CD14-positive monocyte (primary cell): ENCODE data around the gene DNAJC5. TPM values are rescaled to one million over a fixed set of nuclear protein-coding genes. Genes with fewer than 3 reads are reported as not detected.

Experiments used
- DNase-seq, 3 donors: peaks; one replicate each; pipeline ENCODE4 v3.0.0-alpha.2; 2011 to 2022
- H2AFZ ChIP-seq: 2 replicates; pipeline ENCODE4 v1.6.0; 2012; ENCODE audit warnings: mild to moderate bottlenecking, low read depth, low read length, inconsistent platforms; ENCODE audit not compliant: insufficient read depth, poor library complexity, severe bottlenecking
- H3K27ac ChIP-seq, 2 donors: 1 replicate in 1 of 2; 2 replicates in 1 of 2; pipeline ENCODE4 v1.5.1; 2012 to 2013; ENCODE audit warnings: low read length in 2 of 2, control low read depth in 1 of 2, inconsistent platforms in 1 of 2, low read depth in 1 of 2, mild to moderate bottlenecking in 1 of 2
- H3K27me3 ChIP-seq, 2 donors: one replicate each; pipeline versions ENCODE4 v1.6.0 to v1.6.1; 2011 to 2013; ENCODE audit warnings: low read length in 2 of 2; ENCODE audit not compliant: control insufficient read depth in 2 of 2, insufficient read depth in 2 of 2
- H3K36me3 ChIP-seq, 2 donors: replicated peaks in 1 of 2; 1 replicate in 1 of 2; 2 replicates in 1 of 2; pipeline versions ENCODE4 v1.5.1 to v1.6.1; 2012 to 2013; ENCODE audit warnings: low read length in 2 of 2, control low read depth in 1 of 2, inconsistent platforms in 1 of 2, mild to moderate bottlenecking in 1 of 2; ENCODE audit not compliant: insufficient read depth in 2 of 2, control insufficient read depth in 1 of 2
- H3K4me1 ChIP-seq, 2 donors: 1 replicate in 1 of 2; 2 replicates in 1 of 2; pipeline versions ENCODE4 v1.5.1 to v1.6.1; 2012 to 2013; ENCODE audit warnings: low read length in 2 of 2, control low read depth in 1 of 2, inconsistent platforms in 1 of 2, mild to moderate bottlenecking in 1 of 2, moderate library complexity in 1 of 2; ENCODE audit not compliant: insufficient read depth in 2 of 2, control insufficient read depth in 1 of 2
- H3K4me2 ChIP-seq: replicated peaks from 2 replicates; pipeline ENCODE3; 2012; ENCODE audit warnings: low read length, moderate library complexity, mild to moderate bottlenecking; ENCODE audit not compliant: poor library complexity, severe bottlenecking; ENCODE audit errors: extremely low read depth
- H3K4me3 ChIP-seq, 3 experiments: fragments of 200-600 bp in 1 of 3; sonication (generic) in 1 of 3; replicated peaks in 1 of 3; 1 replicate in 2 of 3; 2 replicates in 1 of 3; pipeline ENCODE4 v1.5.1; 2011 to 2013; ENCODE audit warnings: low read length in 3 of 3, mild to moderate bottlenecking in 3 of 3, control low read depth in 2 of 3, low read depth in 2 of 3, inconsistent platforms in 1 of 3, moderate library complexity in 1 of 3
- H3K79me2 ChIP-seq: 2 replicates; pipeline ENCODE4 v1.6.0; 2012; ENCODE audit warnings: mild to moderate bottlenecking, control low read depth, inconsistent platforms, low read length, moderate library complexity; ENCODE audit not compliant: insufficient read depth
- H3K9ac ChIP-seq: 2 replicates; pipeline ENCODE4 v1.6.0; 2017; ENCODE audit warnings: low read length, mild to moderate bottlenecking; ENCODE audit not compliant: insufficient read depth, poor library complexity, severe bottlenecking
- H3K9me3 ChIP-seq, 2 donors: replicated peaks in 1 of 2; 1 replicate in 1 of 2; 2 replicates in 1 of 2; pipeline versions ENCODE4 v1.5.1 to v1.6.1; 2012 to 2013; ENCODE audit warnings: low read length in 2 of 2, control low read depth in 1 of 2; ENCODE audit not compliant: control insufficient read depth in 1 of 2, insufficient read depth in 1 of 2
- H4K20me1 ChIP-seq: 2 replicates; pipeline ENCODE4 v1.6.0; 2012; ENCODE audit warnings: mild to moderate bottlenecking, low read length, control low read depth, moderate library complexity; ENCODE audit not compliant: insufficient read depth
- H3K27ac Mint-ChIP-seq, 7 donors: one replicate each; pipeline ENCODE4 v1.8.0; 2020; ENCODE audit warnings: mild to moderate bottlenecking in 7 of 7, mixed read lengths in 7 of 7, moderate library complexity in 6 of 7, inconsistent platforms in 2 of 7
- H3K27me3 Mint-ChIP-seq, 3 donors: one replicate each; pipeline ENCODE4 v1.8.0; 2021 to 2022; ENCODE audit warnings: low read depth in 3 of 3, mild to moderate bottlenecking in 3 of 3, mixed read lengths in 3 of 3, moderate library complexity in 3 of 3, inconsistent platforms in 1 of 3
- H3K36me3 Mint-ChIP-seq, 2 donors: one replicate each; pipeline ENCODE4 v1.8.0; 2020; ENCODE audit warnings: mixed read lengths in 2 of 2, inconsistent platforms in 1 of 2, mild to moderate bottlenecking in 1 of 2
- H3K4me1 Mint-ChIP-seq: one replicate; pipeline ENCODE4 v1.8.0; 2020; ENCODE audit warnings: mild to moderate bottlenecking, mixed read lengths
- H3K4me3 Mint-ChIP-seq, 2 donors: one replicate each; pipeline ENCODE4 v1.8.0; 2020; ENCODE audit warnings: mild to moderate bottlenecking in 2 of 2, mixed read lengths in 2 of 2, moderate library complexity in 1 of 2
- H3K9me3 Mint-ChIP-seq, 7 donors: one replicate each; pipeline ENCODE4 v1.8.0; 2020 to 2022; ENCODE audit warnings: mixed read lengths in 7 of 7, mild to moderate bottlenecking in 6 of 7, moderate library complexity in 6 of 7, inconsistent platforms in 2 of 7
- WGBS: methylation state at CpG from one replicate; pipeline ENCODE4 v1.1.5; 2013; ENCODE audit warnings: missing lambda C conversion rate; ENCODE audit not compliant: insufficient coverage; 5-methylcytosine and 5-hydroxymethylcytosine counted together
- intact Hi-C, 2 donors: fragments of 100-400 bp; cut with micrococcal nuclease; formaldehyde crosslinking; loops; one replicate each; pipeline versions ENCODE4 v1.15.0 to v1.15.1; 2023
- polyA plus RNA-seq, 3 donors: library from polyadenylated mRNA; depleted of rRNA in 1 of 3; unstranded in 2 of 3; stranded (reverse) in 1 of 3; fragments of 300-500 nt in 2 of 3; fragments of >200 nt in 1 of 3; fragmentation: Illumina TruSeq in 2 of 3; gene quantifications; 1 replicate in 2 of 3; 2 replicates in 1 of 3; pipeline ENCODE4 v1.2.3, GENCODE V29; 2012 to 2021
- TF ChIP-seq, protein P1 (sequence below): fragments of 200-600 bp; IDR thresholded peaks from one replicate; pipeline ENCODE4 v1.8.0; 2022; ENCODE audit warnings: antibody characterized with exemption, mild to moderate bottlenecking

DNAJC5 gene
- polyA plus RNA-seq, 3 donors: 5.9 to 44.4 (median 7.4) TPM

DNA sequence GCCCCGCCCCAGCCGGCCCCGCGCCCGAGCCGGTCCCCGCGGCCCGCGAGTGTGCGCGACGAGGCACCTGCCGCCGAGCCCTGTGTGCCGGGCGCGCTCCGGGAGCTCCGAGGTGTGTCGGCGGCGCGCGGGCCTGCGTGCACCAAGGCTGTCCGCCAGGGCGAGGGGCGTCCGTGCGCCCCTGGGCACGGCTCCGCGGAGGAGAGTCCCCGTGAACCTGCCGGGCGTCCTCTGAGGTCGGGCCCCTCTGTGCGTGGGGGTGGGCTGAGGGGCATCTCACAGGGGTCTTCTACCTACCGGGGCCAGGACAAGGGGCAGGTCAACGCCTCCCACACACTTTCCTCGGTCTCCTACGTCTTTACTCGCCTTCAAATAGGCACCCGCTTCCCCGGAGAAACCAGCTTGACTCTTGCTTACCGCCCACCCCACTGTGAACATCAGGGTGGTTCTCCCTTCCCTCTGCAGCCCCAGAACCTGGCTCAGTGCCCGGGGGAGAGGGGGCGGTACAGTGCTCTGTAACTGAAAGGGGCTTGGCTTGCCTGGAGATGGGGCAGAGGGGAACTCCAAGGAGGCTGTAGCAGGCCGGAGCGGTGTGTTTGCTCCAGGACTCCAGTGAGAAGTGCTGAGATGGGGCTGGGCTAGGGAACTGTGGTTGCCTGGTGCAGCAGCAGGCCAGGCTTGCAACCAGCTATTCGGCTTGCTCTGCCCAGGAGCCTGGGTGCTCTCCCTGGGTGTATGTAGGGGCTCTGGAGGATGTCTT lies 84.8 kb downstream of the DNAJC5 start, which contains the start of gene SAMD10:
SAMD10 (minus strand) TSS at position 86 of the 760 bp plus-strand sequence. CDS start 175 bp downstream, outside the sequence.
- H3K4me1 ChIP-seq: peaks cover 32 to 48% of the 10 kb centered on the region in 2 donors
- Mint-ChIP-seq H3K36me3 (peaks cover 22% of the 10 kb centered on the region in 2 donors), H3K4me1 (peaks cover 40% of the 10 kb centered on the region), H3K27me3 (peaks cover 4 to 11% (median 10%) of the 10 kb centered on the region in 3 donors), H3K4me3 (peak within 1 kb of the TSS; percentile 83 to 92), H3K27ac (peak within 1 kb of the TSS; percentile 40 to 95 (median 90)), H3K9me3 (peaks cover 0 to 2% (median 0%) of the 10 kb centered on the region in 7 donors)
- H4K20me1 ChIP-seq: no peaks in the 10 kb centered on the region
- H3K9ac ChIP-seq: peak within 1 kb of the TSS; percentile 75
- intact Hi-C loops: loop anchor here (1.0 to 10.0 kb wide), 6 partner anchors 23 to 1835 kb away; partner anchors contain the start of genes TCEA2 (in 2 of the 2), PSMA7 (in 1 of the 2), PTK6 (in 1 of the 2) and SS18L1 (in 1 of the 2)
- no peaks in the 10 kb centered on the region for H3K9me3 ChIP-seq
- H3K36me3 ChIP-seq: peaks cover 15 to 24% of the 10 kb centered on the region in 2 donors
- TF ChIP-seq, protein P1, sequence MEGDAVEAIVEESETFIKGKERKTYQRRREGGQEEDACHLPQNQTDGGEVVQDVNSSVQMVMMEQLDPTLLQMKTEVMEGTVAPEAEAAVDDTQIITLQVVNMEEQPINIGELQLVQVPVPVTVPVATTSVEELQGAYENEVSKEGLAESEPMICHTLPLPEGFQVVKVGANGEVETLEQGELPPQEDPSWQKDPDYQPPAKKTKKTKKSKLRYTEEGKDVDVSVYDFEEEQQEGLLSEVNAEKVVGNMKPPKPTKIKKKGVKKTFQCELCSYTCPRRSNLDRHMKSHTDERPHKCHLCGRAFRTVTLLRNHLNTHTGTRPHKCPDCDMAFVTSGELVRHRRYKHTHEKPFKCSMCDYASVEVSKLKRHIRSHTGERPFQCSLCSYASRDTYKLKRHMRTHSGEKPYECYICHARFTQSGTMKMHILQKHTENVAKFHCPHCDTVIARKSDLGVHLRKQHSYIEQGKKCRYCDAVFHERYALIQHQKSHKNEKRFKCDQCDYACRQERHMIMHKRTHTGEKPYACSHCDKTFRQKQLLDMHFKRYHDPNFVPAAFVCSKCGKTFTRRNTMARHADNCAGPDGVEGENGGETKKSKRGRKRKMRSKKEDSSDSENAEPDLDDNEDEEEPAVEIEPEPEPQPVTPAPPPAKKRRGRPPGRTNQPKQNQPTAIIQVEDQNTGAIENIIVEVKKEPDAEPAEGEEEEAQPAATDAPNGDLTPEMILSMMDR: no peak
- peak in 1 of 3 donors; percentile 35 for DNase-seq
- peak within 1 kb of the TSS; percentile 92 for H2AFZ ChIP-seq
- peak within 1 kb of the TSS; percentile 26 to 83 (median 67) for H3K4me3 ChIP-seq
- peak within 1 kb of the TSS in 1 of 2 donors; percentile 89 for H3K27ac ChIP-seq
- H3K4me2 ChIP-seq: peak within 1 kb of the TSS; percentile 99
- peaks cover 23% of the 10 kb centered on the region for H3K79me2 ChIP-seq
- peaks cover 0 to 5% of the 10 kb centered on the region in 2 donors for H3K27me3 ChIP-seq
- WGBS: under 1% methylated on average over 36 of the region's 52 CpGs

DNA sequence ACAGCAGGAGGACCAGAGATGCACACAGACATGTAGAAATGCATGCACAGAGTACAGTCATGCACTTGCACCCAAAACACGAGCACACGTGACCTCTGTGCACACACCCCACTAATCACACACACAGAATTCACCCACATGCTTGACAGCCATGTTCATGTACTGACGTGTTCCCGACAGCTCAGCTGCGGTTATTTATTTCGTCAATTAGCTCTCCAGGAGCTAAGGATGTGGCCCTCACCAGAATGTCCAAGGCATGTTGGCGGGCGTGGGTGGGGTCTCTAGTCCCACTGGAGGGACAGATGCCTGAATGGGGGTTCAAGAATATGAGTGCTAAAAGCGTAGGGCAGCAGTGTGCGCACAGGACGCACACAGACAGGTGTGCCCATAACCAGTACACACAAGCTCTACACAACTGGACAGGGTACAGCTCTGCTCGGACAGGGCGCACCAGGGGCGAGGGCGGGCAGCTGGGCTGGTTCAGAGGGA lies 85.4 kb downstream of the DNAJC5 start:
- peak in 2 of 3 donors; percentile 25 to 54 for DNase-seq
- intact Hi-C loops: loop anchor here (1.0 to 10.0 kb wide), 6 partner anchors 24 to 1836 kb away; partner anchors contain the start of genes TCEA2 (in 2 of the 2), PSMA7 (in 1 of the 2), PTK6 (in 1 of the 2) and SS18L1 (in 1 of the 2)
- Mint-ChIP-seq H3K36me3 (peaks cover 27 to 28% of the 10 kb centered on the region in 2 donors), H3K9me3 (peaks cover 0 to 2% (median 0%) of the 10 kb centered on the region in 7 donors), H3K27me3 (peaks cover 4 to 11% (median 10%) of the 10 kb centered on the region in 3 donors), H3K4me3 (peak overlapping the region; percentile 83 to 92), H3K27ac (peak overlapping the region; percentile 40 to 95 (median 90)), H3K4me1 (peaks cover 40% of the 10 kb centered on the region)
- peaks cover 21 to 30% of the 10 kb centered on the region in 2 donors for H3K36me3 ChIP-seq
- TF ChIP-seq, protein P1: no peak
- peaks cover 23% of the 10 kb centered on the region for H3K79me2 ChIP-seq
- H3K27me3 ChIP-seq: peaks cover 0 to 5% of the 10 kb centered on the region in 2 donors
- peak overlapping the region; percentile 99 for H3K4me2 ChIP-seq
- H3K4me3 ChIP-seq: peak overlapping the region; percentile 26 to 83 (median 65)
- peak overlapping the region; percentile 92 for H2AFZ ChIP-seq
- peak overlapping the region; percentile 50 to 89 for H3K27ac ChIP-seq
- 39% methylated on average over 8 of the region's 15 CpGs for WGBS
- no peaks in the 10 kb centered on the region for H3K9me3 ChIP-seq
- peak overlapping the region; percentile 75 for H3K9ac ChIP-seq
- no peaks in the 10 kb centered on the region for H4K20me1 ChIP-seq
- peaks cover 32 to 48% of the 10 kb centered on the region in 2 donors for H3K4me1 ChIP-seq
